HG03442 (cell line): ENCODE measurements around the gene PLEKHH1.
A peak's percentile ranks its signal among the peaks of the same experiment; 100 is the strongest.

Experiments used
- ATAC-seq: cut with Tn5 transposase; IDR thresholded peaks from one replicate; pipeline ENCODE4 v1.9.1; 2021; ENCODE audit warnings: mild to moderate bottlenecking, moderate library complexity; ENCODE audit not compliant: unreplicated experiment

Gene PLEKHH1

DNA sequence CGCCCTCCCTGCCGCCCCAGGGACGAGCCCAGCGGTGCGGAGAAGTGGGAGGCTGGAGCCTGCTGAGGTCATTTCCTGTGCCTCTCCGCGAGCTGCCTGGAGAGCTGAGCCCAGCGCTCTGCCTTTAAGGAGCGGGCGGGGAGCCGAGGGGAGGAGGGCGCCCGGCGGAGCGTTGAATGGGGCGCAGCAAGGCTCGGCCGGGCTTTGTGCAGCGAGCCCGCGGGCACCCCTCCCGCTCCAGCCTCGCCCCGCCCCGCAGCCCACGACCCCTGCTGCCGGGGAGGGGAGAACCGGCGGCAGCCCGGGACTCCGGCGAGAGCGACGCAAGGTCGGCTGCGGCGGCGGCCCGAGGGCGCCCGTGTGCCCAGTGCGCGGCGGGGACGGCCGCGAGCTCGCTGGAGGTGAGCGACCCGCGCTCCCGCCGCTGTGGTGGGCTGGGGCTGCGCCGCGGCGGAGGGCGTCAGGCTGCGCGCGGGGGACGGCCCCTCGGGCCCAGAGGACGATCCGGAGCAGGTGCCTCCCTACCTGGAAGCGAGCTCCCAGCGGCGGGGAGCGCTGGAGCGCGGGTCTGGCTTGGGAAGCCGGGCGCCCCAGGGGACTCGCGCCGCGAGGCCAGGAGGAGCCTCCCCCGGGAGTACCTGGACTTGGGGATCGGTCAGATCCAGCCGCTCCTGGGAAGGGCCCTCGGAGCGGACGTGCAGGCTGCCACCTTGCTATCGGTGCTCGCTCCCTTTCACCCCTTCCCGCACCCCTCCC, at the start of gene PLEKHH1:
Gene PLEKHH1 (plus strand): TSS at position 293 of the 756 bp plus-strand sequence. CDS start 8,578 bp downstream, outside the sequence.
- ATAC-seq, result no peak

DNA sequence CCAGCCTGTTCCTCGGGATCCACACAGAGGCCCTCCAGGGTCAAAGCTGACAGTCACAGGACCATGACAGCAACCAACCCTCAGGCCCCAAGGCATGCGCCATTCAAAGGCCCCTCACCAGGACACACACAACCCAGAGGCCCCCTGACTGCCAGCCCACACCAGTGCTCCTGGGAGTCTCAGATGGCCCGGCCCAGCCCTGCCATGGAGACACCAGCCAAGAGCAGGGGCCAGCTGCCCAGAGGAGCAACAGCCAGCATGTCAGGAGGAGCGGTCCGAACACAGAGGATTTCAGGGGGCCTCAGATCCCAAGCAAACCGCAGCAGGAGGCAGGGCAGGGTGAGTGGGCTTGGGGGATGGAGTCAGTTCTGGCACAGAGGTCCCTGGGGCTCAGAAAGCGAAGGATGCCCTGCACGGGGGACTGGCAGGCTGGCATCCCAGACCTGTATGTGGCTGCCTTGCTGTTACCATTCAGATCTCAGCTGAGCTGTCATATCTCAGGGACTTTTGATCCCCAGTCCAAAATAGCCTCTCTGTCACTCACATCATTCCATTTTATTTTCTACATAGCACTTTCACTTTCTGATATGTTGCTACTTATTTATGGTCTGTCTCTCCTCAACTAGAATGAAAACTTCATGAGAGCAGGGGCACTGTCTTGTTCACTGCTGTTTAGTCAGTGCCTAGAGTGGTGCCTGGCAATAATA, 49.4 kb upstream of the PLEKHH1 start:
- no peak for ATAC-seq

DNA sequence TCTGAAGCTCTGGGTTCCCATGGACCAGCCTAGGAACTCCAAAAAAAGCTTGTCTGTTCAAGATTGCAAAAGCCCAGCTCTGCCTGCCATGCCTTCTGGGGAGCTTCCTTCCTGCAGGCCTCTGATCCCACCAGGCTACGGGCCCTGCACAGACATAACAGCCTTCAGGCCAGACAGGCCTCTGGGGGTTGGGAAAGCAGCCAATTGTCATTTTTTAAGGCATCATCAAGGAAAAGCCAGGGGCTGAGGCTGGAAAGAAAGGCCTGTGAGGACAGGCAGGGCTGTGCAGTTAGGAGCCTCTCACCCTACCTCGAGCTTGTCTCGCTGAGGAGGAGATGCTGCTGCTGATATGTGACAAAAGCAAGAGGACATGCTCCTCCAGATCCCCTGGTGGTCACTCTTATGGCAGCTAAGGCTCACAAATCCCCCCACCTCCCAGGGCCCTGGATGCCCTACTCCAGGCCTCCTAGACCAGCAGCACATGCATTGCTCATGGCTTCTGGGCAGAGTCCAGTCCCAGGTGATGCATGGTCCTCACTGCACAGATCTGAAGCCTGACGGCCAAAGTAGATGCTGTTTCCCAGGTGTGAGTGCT, 47.5 kb upstream of the PLEKHH1 start:
- ATAC-seq, result no peak

DNA sequence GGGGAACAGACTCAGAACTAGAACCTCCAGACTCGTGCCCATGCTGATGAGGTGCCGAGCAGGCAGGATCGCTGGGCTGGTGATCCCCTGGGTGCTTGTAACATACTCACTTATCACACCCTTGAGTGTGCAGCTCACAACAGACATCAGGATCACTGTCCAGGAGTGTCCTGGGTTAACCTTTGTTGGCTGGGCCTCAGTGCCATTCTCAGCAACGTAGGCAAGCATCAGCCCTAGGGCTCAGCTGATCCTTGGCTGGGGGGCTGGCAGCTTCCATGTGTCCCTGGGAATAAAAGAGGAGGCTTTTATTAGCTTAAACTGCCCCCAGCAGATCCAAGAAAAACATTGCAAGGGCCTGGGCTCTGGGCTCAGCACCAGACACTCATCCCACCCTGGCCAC, 46.2 kb upstream of the PLEKHH1 start:
- ATAC-seq, result no peak

DNA sequence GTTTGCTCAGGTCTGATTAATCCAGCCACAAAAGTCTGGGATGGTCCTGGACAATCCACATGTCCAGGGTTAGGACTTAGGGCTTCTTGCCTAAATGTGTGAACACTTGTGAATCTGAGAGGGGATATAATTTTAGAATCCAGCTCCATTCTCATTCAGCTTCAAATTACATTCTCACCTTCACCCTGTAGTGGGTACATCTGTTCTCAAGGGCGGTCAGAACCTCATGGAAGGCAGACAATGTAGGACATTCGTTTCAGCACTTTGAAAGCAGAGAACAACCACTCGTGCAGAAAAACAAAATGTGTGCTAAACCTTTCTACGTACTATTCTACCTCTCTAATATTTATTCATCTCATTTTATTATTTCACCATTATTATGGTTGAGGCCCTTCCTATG, 45.8 kb upstream of the PLEKHH1 start:
- no peak for ATAC-seq

DNA sequence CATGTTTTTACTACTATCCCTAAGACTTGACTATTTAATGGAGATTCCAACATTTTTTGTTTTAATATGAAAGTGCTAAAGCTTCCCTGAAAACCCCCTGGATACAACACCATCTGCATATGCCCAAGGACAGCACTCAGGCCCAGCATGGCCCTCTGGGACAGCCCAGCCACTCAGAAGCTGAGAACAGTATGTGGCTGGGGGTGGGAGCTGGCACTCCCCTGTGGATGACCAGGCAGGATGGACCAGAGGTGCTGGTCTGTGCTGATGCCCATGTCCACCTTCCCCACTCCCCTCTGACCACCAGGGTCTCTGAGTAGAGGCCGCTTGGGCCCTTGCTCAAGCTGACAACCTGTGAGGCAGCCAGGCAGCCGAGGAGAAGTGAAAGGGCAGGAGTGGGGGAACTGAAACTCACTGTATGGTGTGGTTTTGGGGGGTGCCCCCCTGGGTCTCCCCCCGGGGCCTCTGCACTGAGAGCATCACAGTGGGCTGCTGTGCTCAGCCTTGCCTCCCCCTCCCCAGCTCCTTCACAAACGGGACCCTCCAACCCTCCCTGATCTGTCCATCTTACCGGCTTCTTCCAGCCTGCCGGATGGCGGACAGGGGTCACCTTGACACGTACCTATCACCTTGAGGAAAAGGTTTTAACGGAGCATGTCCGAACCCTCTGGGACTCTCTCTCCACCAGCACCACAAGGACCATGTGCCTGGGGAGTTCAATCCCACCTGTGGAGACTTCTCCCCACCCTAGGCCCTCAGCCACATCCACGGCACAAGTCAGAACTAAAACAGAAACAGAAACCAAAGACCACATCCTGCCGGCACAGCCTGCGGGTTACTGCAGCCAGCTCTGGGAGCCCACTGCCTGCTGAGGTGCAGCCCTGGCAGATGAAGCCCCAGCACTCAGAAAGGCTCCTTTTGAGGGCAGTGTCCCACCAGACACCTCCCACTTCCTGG, 44.9 kb upstream of the PLEKHH1 start, which contains the start of gene TMEM229B:
Gene TMEM229B (minus strand): TSS at position 785 of the 957 bp plus-strand sequence. CDS start 14,798 bp downstream, outside the sequence.
- peak; percentile 89 for ATAC-seq

DNA sequence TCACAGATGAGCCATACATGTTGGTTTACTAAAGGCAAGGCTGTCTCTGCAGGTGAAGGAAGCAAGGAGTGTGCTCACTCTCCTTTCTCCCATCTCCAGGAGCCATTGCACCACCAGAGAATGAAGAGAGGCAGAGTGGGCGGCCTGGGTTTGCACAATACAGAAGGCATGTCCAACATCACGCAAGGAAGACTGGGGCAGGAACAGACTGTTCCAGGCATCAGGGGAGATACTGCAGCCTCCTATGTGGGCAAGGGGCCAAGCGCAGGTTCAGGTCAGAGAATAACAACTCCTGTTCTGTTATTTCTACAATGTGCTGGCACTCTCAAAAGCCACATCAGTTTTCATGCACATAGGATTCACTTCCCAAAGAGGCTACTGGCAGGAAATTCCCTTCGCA, 42.9 kb upstream of the PLEKHH1 start:
- no peak for ATAC-seq

DNA sequence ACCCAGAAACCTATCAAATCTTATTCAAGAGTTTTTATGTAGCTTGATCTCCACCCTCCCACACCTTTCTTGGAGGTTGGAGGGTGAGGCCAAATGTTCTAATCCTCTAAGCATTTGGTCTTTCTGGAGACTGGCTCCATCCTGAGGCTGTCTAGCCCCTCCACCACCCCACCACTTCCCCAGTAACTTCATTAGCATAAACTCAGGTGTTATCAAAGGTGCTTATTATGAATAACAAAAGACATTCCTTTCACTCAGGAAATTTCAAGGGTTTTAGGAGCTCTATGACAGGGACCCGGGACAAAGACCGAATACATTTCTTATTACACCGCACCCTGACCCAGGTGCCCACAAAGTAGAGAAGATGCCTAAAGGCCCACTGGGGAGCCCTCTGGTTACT, 41.8 kb upstream of the PLEKHH1 start:
- no peak for ATAC-seq

DNA sequence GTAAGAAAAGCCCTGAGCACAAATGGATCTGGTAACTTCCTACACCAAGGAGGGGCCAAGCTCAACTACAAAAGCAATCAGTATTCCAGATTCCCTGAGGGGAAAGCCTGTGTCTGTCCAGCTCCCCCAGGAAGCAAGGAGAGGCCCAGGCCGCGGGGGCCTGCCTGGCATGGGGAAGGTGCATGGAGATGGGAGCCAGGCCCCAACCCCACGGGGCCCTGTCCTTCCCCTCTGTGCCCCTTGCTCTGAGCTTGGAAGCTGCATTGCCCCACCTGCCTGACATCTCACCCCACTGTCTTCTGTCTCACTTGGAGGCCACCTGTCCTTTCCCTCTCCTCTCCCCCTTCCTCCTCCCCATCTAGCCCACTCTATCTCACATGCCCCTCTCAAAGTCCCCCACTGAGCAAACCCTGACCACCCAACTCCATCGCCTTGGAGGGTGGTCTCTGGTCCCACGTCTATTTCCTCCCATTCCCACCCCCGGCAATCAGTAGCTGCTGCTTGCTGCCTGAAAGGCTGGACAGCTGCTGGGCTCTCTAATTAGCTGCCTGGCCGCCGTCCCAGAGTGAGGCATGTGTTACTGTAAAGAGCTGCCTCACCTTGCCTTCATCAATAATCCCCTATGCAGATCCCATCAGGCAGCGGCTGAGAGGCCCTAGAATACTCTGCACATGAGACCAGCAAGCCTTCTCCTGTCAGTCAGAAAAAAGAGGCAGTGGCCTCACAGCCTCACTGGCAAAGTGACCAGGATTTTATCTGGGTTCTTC, 41.2 kb upstream of the PLEKHH1 start:
- ATAC-seq, result no peak

DNA sequence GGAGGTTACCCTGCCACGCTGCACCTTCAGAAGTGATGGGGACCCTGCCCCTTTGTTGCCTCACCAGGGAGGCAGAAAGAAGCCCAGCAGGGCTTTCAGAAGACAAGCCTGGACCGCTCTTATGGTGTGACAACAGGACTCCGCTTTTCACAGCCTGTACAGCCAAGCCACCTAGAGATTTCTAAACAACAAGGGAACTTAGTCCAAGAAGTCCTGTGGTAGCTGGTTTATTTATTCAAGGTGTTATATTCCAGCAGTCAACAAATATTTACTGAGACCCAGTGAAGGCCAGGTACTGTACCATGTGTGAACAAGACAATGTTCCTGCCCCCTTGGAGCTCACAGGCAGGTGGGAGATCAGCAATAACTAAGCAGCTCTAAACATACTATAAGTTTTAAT, 40.6 kb upstream of the PLEKHH1 start:
- ATAC-seq, result no peak

DNA sequence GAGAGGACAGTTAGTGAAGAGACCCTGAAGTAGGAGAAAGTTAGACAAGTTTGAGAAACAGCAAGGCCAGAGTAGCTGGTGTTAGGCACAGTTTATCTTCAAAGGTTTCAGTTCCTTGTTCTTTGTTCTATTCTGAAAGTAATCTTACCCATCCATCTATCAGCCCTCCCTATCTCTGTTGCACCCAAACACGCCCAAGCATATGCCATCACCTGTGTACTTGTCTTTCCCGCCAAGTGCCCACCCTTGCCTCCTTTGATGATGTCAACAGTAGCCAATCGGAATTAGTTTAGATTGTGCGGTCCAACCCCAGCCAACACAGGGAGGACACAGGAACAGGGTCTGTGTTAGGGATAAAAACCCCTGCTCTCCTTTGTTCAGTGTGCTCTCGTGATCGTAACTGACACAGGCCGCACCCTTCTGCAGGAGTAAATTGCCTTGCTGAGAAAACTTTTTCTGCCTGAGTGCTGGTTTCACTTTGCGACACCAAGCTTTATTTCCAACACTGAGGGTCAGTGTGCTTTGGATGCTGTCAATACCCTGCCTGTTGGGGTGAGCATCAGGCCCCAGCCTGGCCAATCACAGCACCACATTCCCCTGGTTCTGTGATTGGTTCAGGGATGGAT, 39.9 kb upstream of the PLEKHH1 start:
- no peak for ATAC-seq

DNA sequence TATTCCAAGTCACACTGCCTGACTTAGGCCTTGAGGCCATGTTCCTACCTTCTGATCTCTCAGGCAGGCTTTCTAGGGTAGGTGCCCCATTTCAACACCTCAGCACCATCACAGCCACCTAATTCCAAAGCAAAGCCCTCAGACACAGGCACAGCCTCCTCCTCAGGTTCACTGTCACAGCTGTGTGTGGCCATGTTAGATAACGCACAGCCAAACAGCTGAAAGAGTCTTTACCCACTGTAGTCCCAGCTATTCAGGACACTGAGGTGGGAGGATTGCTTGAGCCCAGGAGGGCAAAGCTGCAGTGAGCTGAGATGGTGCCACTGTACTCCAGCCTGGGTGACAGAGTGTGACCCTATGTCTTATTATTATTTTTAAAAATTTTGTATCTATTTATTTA, 37.3 kb upstream of the PLEKHH1 start:
- no peak for ATAC-seq

DNA sequence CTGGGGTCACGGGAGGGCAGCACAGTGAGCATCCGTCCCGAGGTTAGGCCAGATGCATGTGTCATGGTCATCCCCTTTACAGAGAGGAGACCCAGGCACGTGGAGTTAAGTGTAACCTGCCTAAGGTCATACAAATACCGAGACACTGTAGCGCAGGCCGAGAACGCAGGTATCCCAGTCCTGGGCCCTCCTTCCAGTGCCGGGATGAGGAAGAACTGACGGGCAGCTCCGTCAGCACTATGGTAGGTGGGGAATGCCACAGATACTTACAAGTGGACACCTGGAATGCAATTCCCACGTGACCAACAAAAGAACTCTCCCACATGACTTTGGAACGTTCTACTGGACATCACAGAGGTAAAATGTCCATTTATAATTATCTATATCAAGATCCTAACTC, 35.9 kb upstream of the PLEKHH1 start:
- no peak for ATAC-seq

DNA sequence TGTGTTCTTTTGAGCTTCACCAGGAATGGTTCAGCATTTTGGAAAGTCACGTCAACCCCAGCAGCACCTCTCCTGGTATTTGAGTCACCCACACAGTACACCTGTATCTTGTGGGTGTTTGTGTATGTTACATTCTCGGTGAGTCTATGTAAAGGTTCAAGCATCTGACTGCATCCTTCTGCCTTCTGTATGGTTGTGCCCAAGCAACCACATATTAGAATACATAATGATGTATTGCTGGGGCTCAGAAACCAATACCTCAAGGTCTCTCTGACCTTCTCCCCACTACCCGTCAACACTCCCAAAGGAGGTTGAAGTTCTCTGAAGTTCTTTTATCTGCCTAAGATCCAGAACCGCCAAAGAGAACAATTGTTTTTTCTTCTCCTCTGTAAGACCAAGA, 35.4 kb upstream of the PLEKHH1 start:
- no peak for ATAC-seq

DNA sequence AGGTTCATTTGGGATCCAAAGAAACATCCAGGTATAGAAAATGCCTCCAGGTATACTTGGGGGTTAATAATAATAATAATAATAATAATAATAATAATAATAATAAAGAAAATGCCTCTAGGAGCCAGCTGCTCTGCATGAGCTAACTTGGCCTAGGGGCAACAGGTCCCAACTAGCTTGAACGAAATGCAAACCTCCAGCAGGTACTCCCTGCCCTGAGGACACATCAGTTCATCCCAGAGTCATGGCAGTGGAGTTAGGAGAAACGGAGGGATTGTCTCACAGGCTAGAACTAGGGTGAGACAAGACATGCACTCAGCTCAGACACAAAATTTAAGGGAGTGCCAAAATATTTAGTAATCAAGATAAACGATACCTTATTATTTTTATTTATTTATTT, 32.1 kb upstream of the PLEKHH1 start:
- ATAC-seq, result no peak

DNA sequence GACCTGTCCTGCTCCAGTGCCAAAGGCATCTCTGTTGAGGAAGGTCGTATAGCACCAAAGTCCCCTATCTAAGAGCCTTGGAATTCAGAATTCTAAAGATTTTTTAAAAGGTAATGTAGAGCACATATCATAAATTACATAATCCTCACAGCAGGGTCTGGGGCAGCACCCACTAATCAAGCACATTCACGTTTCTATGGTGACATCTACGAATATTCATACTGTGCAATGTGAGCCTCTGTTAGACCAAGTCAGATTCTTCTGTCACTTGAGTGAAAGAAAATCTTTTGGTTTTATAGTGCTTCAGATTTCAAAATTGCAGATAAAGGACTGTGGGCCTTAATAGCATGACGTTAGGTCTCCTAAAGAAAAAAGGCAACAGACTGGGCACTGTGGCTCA, 31.4 kb upstream of the PLEKHH1 start:
- no peak for ATAC-seq

DNA sequence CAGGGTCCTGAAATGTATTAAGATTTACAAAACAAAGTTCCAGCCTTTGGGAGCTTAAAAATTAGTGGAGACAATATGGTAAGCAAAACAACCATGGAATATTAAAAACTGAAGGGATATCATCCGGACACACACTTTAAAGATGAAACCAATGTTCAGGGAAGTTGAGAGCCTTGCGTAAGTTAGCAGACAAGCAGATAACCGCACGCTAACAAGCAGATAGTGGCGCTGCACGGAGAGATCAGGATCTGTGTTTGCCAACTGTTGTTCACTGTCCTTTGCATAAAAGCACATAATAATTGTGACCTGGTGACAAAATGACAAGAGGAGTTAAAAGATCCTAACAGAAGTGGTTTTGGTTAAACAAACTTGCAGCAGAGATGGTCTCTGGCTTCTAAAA, 30.2 kb upstream of the PLEKHH1 start:
- ATAC-seq, result no peak

DNA sequence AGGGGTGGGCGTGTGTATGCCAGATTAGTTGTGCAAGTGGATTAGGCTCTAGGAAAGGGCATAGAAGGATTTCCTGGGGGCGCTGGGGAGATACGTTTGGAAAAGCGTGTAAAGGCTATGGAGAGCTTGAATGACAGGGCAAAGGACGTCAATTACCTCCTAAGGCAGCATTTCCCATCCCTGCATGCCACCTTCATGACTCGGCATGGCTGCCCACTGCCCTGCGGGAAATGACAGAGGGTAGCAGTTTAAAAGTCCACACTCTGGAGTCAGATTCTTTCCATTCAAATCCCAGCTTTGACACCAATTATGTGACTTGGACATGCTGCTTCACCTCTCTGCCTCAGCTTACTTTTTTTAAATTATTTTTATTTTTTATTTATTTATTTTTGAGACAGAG, 29.8 kb upstream of the PLEKHH1 start:
- ATAC-seq, result no peak

DNA sequence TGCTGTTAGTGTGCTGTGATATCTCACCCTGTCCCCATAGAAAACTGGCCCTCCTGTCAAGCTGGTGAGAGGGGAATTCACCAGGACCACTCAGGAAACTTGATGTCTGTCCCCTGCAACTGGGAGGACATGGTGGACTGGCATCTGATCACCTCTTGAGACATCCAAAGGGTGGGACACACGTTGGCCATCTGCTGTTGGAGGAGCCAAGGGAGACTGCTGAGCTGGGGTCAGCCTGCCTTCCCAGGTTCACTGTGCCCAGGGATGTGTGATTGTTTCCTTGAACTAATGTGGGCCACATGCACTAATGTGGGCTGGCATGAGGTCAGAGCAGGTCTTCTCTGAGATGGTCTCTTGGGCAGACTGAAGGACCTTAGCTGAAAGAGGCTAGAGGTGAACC, 27.8 kb upstream of the PLEKHH1 start:
- no peak for ATAC-seq

DNA sequence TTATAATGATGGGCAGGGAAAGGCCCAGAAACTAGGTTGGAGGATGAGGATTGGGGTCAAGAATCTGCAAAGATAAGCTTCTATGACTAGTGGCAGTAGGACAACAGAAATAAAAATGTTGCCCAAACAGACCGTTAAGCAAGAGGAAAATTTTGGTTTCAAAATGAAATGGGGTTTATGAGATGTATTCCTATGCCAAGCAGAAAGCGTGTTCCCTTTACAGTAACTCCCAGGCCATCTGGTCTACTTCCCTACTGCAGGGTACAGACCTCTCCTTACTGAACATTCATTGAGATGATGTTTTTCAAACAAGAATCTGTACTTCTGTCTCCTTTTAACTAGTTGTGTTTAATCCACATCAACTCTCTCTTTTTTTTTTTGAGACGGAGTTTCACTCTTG, 24.1 kb upstream of the PLEKHH1 start:
- no peak for ATAC-seq
